ENCODE measurements around the gene TAS1R3.

- TF ChIP-seq POLR2A (IDR thresholded peaks at IDR 0.05) (peak; percentile 12 to 64), EP300 (IDR thresholded peaks at IDR 0.05) (peak; percentile 69 to 80)
These were observed 6.4 kb upstream of the TAS1R3 start, which contains the start of the genes CPTP and INTS11 for GRCh38 chr1:1324524-1325287.
